Naive thymus-derived CD4-positive, alpha-beta T cell (primary cell): ENCODE results near the gene EZH1. TPM values are rescaled to one million over a fixed set of nuclear protein-coding genes. Genes with fewer than 3 reads are reported as not detected.

Source experiments
- ATAC-seq: fragments of 150-1000 bp; cut with Tn5 transposase; 2 replicates; pipeline ENCODE4 v1.10.0; 2021; ENCODE audit warnings: mild to moderate bottlenecking, moderate library complexity
- CTCF ChIA-PET: fragments of 350-600 bp; sonication (Branson Sonifier 250); formaldehyde crosslinking; loops from one replicate; lab custom pipeline; 2021; ENCODE audit warnings: antibody characterized with exemption; lab: Charles Lee
- POLR2A ChIA-PET: fragments of 350-600 bp; sonication (Branson Sonifier 250); formaldehyde crosslinking; loops from one replicate; lab custom pipeline; 2021; ENCODE audit warnings: antibody characterized with exemption, inconsistent platforms; lab: Charles Lee
- DNase-seq, 9 donors: peaks; one replicate each; pipeline versions ENCODE4 v3.0.0 to v3.0.0-alpha.2; 2020 to 2022; ENCODE audit warnings: mixed read lengths in 1 of 9
- H3K27ac ChIP-seq: one replicate; pipeline ENCODE4 v1.7.0; 2013; ENCODE audit warnings: mild to moderate bottlenecking, low read depth, low read length, moderate library complexity
- H3K27me3 ChIP-seq, 2 donors: one replicate each; pipeline ENCODE4 v1.7.0; 2013; ENCODE audit warnings: low read length in 2 of 2, mild to moderate bottlenecking in 2 of 2, moderate library complexity in 2 of 2; ENCODE audit not compliant: control insufficient read depth in 2 of 2, insufficient read depth in 2 of 2
- H3K36me3 ChIP-seq, 3 experiments: 1 replicate in 2 of 3; 2 replicates in 1 of 3; pipeline ENCODE4 v1.7.0; 2013; ENCODE audit warnings: low read length in 3 of 3, mild to moderate bottlenecking in 3 of 3, moderate library complexity in 1 of 3; ENCODE audit not compliant: insufficient read depth in 3 of 3, control insufficient read depth in 2 of 3
- H3K4me1 ChIP-seq, 2 donors: one replicate each; pipeline ENCODE4 v1.7.0; 2013; ENCODE audit warnings: low read length in 2 of 2, mild to moderate bottlenecking in 2 of 2, moderate library complexity in 1 of 2; ENCODE audit not compliant: control insufficient read depth in 2 of 2, insufficient read depth in 2 of 2
- H3K4me3 ChIP-seq: 2 replicates; pipeline ENCODE4 v1.7.0; 2013; ENCODE audit warnings: mild to moderate bottlenecking, low read length
- H3K9me3 ChIP-seq, 3 experiments: 1 replicate in 2 of 3; 2 replicates in 1 of 3; pipeline ENCODE4 v1.7.0; 2013; ENCODE audit warnings: low read length in 3 of 3; ENCODE audit not compliant: control insufficient read depth in 2 of 3
- H3K27ac Mint-ChIP-seq, 9 donors: one replicate each; pipeline ENCODE4 v1.8.0; 2020 to 2022; ENCODE audit warnings: mixed read lengths in 9 of 9, mild to moderate bottlenecking in 8 of 9, moderate library complexity in 5 of 9, inconsistent platforms in 2 of 9
- H3K27me3 Mint-ChIP-seq, 5 donors: one replicate each; pipeline ENCODE4 v1.8.0; 2021 to 2022; ENCODE audit warnings: mixed read lengths in 5 of 5, mild to moderate bottlenecking in 1 of 5
- H3K36me3 Mint-ChIP-seq, 5 donors: one replicate each; pipeline ENCODE4 v1.8.0; 2020 to 2022; ENCODE audit warnings: mixed read lengths in 5 of 5, mild to moderate bottlenecking in 3 of 5, inconsistent platforms in 1 of 5
- H3K4me1 Mint-ChIP-seq, 7 donors: one replicate each; pipeline ENCODE4 v1.8.0; 2020 to 2022; ENCODE audit warnings: mixed read lengths in 7 of 7, mild to moderate bottlenecking in 3 of 7, inconsistent platforms in 1 of 7
- H3K4me3 Mint-ChIP-seq, 10 donors: one replicate each; pipeline ENCODE4 v1.8.0; 2020 to 2022; ENCODE audit warnings: mild to moderate bottlenecking in 10 of 10, mixed read lengths in 10 of 10, moderate library complexity in 6 of 10, inconsistent platforms in 2 of 10
- H3K9me3 Mint-ChIP-seq, 11 donors: one replicate each; pipeline ENCODE4 v1.8.0; 2020 to 2022; ENCODE audit warnings: mixed read lengths in 11 of 11, mild to moderate bottlenecking in 4 of 11, inconsistent platforms in 1 of 11, moderate library complexity in 1 of 11
- intact Hi-C, 2 donors: fragments of 100-400 bp; cut with micrococcal nuclease; formaldehyde crosslinking; loops; one replicate each; pipeline ENCODE4 v1.15.1; 2023
- polyA plus RNA-seq, 2 donors: library from polyadenylated mRNA; unstranded; fragments of 300-500 nt; fragmentation: Illumina TruSeq; gene quantifications; one replicate each; pipeline ENCODE4 v1.2.3, GENCODE V29; 2021
- total RNA-seq, 6 experiments: library from RNA in 5 of 6; stranded (reverse) in 5 of 6; gene quantifications; 1 replicate in 5 of 6; 2 replicates in 1 of 6; pipeline ENCODE4 v1.2.3 and lab custom pipeline; 2021 to 2026

The EZH1 gene
- total RNA-seq (100 to 1,000 TPM in 2 of 5 experiments, 10 to 100 TPM in 3; 50.9 to 212 (median 95.4) TPM), polyA plus RNA-seq (10 to 100 TPM; 30.2 to 51.4 TPM), total RNA-seq (lab: John Stamatoyannopoulos, UW) (146 reads per million, percentile 90 among the genes with 10 or more reads in this experiment)

GRCh38 chr17:42744806-42745617 lies at the start of gene EZH1:
Gene EZH1 (minus strand): TSS chr17:42745040. CDS start chr17:42728941, 16,099 bp downstream.
- Histone ChIP-seq H3K36me3 (peaks cover 0 to 9% (median 0%) of the 10 kb centered on the region in 3 experiments), H3K9me3 (no peaks in the 10 kb centered on the region), H3K27ac (peak within 1 kb of the TSS; percentile 90), H3K4me1 (peaks cover 12 to 16% of the 10 kb centered on the region in 2 donors), H3K27me3 (no peaks in the 10 kb centered on the region), H3K4me3 (peak within 1 kb of the TSS; percentile 78)
- ChIA-PET POLR2A (interaction anchor here (0.6 kb wide), 1 partner anchor 15 kb away, joined by 7 read pairs; no protein-coding TSS in a partner anchor), CTCF (no interaction called here)
- ATAC-seq (peak; percentile 97), DNase-seq (peak; percentile 88 to 96 (median 94))
- intact Hi-C loops, result loop anchor here in 1 of 2 donors (1.0 to 5.0 kb wide), 7 partner anchors 18 to 253 kb away; partner anchors contain the start of genes BECN1, PSMC3IP, RETREG3 and RPL27
- Mint-ChIP-seq H3K4me1 (peaks cover 15 to 34% (median 22%) of the 10 kb centered on the region in 7 donors), H3K27me3 (peaks cover 0 to 41% (median 11%) of the 10 kb centered on the region in 5 donors), H3K36me3 (no peaks in the 10 kb centered on the region), H3K27ac (peak within 1 kb of the TSS; percentile 86 to 97 (median 94)), H3K9me3 (no peaks in the 10 kb centered on the region), H3K4me3 (peak within 1 kb of the TSS; percentile 83 to 99 (median 94))

GRCh38 chr17:42792545-42792944 lies 47.7 kb upstream of the EZH1 start:
- POLR2A ChIA-PET, result no interaction called here
- peaks cover 8 to 23% (median 12%) of the 10 kb centered on the region in 5 donors for H3K27me3 Mint-ChIP-seq

GRCh38 chr17:42791948-42792347 lies 47.1 kb upstream of the EZH1 start:
- ATAC-seq, result no peak
- Histone ChIP-seq H3K9me3 (no peaks in the 10 kb centered on the region), H3K4me1 (no peaks in the 10 kb centered on the region), H3K4me3 (no peak overlapping the region), H3K27ac (no peak overlapping the region), H3K36me3 (no peaks in the 10 kb centered on the region), H3K27me3 (no peaks in the 10 kb centered on the region)
- POLR2A ChIA-PET, result interaction anchor here (0.6 to 0.7 kb wide), 2 partner anchors 480 to 775 kb away, joined by 3 read pairs; partner anchors contain the start of gene DNAJC7
- intact Hi-C loops, result no loop called here
- H3K4me3 Mint-ChIP-seq, result no peak overlapping the region
- H3K27me3 Mint-ChIP-seq, result peaks cover 13 to 27% (median 18%) of the 10 kb centered on the region in 5 donors
- no peak overlapping the region for H3K27ac Mint-ChIP-seq
- H3K4me1 Mint-ChIP-seq, result peaks cover 9 to 14% (median 10%) of the 10 kb centered on the region in 7 donors
- H3K9me3 Mint-ChIP-seq, result peaks cover 0 to 6% (median 0%) of the 10 kb centered on the region in 11 donors
- CTCF ChIA-PET, result interaction anchor here (0.9 kb wide), 1 partner anchor 11 kb away, joined by 3 read pairs; no protein-coding TSS in a partner anchor
- no peak for DNase-seq
- H3K36me3 Mint-ChIP-seq, result peaks cover 0 to 9% (median 5%) of the 10 kb centered on the region in 5 donors

More at GRCh38 chr17:42792545-42792944, 47.7 kb upstream of the EZH1 start:
- H3K9me3 ChIP-seq, result no peaks in the 10 kb centered on the region
- no peaks in the 10 kb centered on the region for H3K27me3 ChIP-seq
- H3K36me3 Mint-ChIP-seq, result peaks cover 0 to 9% (median 5%) of the 10 kb centered on the region in 5 donors
- H3K4me1 Mint-ChIP-seq, result peaks cover 12 to 19% (median 16%) of the 10 kb centered on the region in 7 donors
- CTCF ChIA-PET, result no interaction called here
- H3K4me3 Mint-ChIP-seq, result no peak overlapping the region
- peaks cover 0 to 6% (median 0%) of the 10 kb centered on the region in 11 donors for H3K9me3 Mint-ChIP-seq
- DNase-seq, result no peak
- H3K27ac ChIP-seq, result no peak overlapping the region
- no peak overlapping the region for H3K27ac Mint-ChIP-seq
- peaks cover 2 to 4% of the 10 kb centered on the region in 2 donors for H3K4me1 ChIP-seq
- H3K36me3 ChIP-seq, result no peaks in the 10 kb centered on the region
- ATAC-seq, result no peak
- intact Hi-C loops, result no loop called here
- H3K4me3 ChIP-seq, result no peak overlapping the region

- Mint-ChIP-seq H3K27ac (no peak overlapping the region), H3K27me3 (peaks cover 51 to 72% (median 62%) of the 10 kb centered on the region in 5 donors), H3K9me3 (peaks cover 0 to 6% (median 0%) of the 10 kb centered on the region in 11 donors), H3K4me1 (peaks cover 7 to 28% (median 24%) of the 10 kb centered on the region in 7 donors), H3K36me3 (peaks cover 0 to 11% (median 0%) of the 10 kb centered on the region in 5 donors), H3K4me3 (peak overlapping the region in 1 of 10 donors; percentile 79)
- ChIA-PET CTCF (no interaction called here), POLR2A (interaction anchor here (1.0 kb wide), 1 partner anchor 11 kb away, joined by 3 read pairs; no protein-coding TSS in a partner anchor)
- Histone ChIP-seq H3K9me3 (no peaks in the 10 kb centered on the region), H3K4me3 (no peak overlapping the region), H3K27me3 (peaks cover 0 to 19% of the 10 kb centered on the region in 2 donors), H3K36me3 (no peaks in the 10 kb centered on the region), H3K4me1 (peaks cover 6 to 16% of the 10 kb centered on the region in 2 donors), H3K27ac (no peak overlapping the region)
- no peak for ATAC-seq
- intact Hi-C loops, result no loop called here
- no peak for DNase-seq
Observed at GRCh38 chr17:42787266-42787665, 42.4 kb upstream of the EZH1 start.

GRCh38 chr17:42784811-42785592 lies 40.2 kb upstream of the EZH1 start:
- CTCF ChIA-PET, result interaction anchor here (0.5 kb wide), 1 partner anchor 544 kb away, joined by 3 read pairs; no protein-coding TSS in a partner anchor
- DNase-seq (no peak), ATAC-seq (no peak)
- Histone ChIP-seq H3K4me3 (no peak overlapping the region), H3K9me3 (no peaks in the 10 kb centered on the region), H3K27me3 (peaks cover 0 to 28% of the 10 kb centered on the region in 2 donors), H3K4me1 (peaks cover 6 to 16% of the 10 kb centered on the region in 2 donors), H3K27ac (no peak overlapping the region), H3K36me3 (peaks cover 0 to 2% (median 0%) of the 10 kb centered on the region in 3 experiments)
- Mint-ChIP-seq H3K4me3 (peak overlapping the region; percentile 12 to 78 (median 52)), H3K27ac (peak overlapping the region in 1 of 9 donors; percentile 26), H3K9me3 (peaks cover 0 to 5% (median 0%) of the 10 kb centered on the region in 11 donors), H3K4me1 (peaks cover 11 to 35% (median 26%) of the 10 kb centered on the region in 7 donors), H3K27me3 (peaks cover 60 to 81% (median 73%) of the 10 kb centered on the region in 5 donors), H3K36me3 (peaks cover 0 to 11% (median 0%) of the 10 kb centered on the region in 5 donors)
- POLR2A ChIA-PET, result interaction anchor here (0.6 kb wide), 1 partner anchor 51 kb away, joined by 3 read pairs; no protein-coding TSS in a partner anchor
- intact Hi-C loops, result no loop called here
